Stimulated activated CD8-positive, alpha-beta memory T cell treated with anti-CD3 and anti-CD28 coated beads, Interleukin-15, amount 100 ng/mL, for 48 hours (primary cell): Measurements from ENCODE around the gene SMIM45.
"Not testable (repeated sequence)": the region's sequence is repeated elsewhere in the genome, so short reads cannot be mapped to it uniquely, and the experiment has no call there.

Experiments used
- DNase-seq, 2 donors: peaks; one replicate each; pipeline ENCODE4 v3.0.0-alpha.2; 2020; ENCODE audit warnings: low read depth in 2 of 2

SMIM45 gene

GRCh38 chr22:41934284-41935014, 17.5 kb upstream of the SMIM45 start:
- no peak for DNase-seq

DNA sequence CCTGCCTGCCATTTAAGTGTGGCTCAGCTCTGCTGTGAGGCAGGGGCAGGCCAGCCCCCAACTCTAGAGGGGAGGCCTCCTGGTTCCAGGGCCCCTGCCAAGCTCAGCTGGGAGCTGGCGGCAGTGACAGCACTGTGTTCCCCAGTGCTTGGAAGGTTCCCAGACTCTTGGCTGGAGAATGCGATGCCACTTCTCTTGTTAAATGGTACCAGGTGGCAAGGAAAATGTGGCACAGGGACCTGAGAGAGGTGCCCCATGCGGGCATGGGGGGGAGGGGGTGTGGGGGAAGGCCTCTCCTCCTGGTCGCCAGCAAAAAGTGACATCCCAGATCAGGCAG, 17.0 kb upstream of the SMIM45 start:
- no peak for DNase-seq

DNA sequence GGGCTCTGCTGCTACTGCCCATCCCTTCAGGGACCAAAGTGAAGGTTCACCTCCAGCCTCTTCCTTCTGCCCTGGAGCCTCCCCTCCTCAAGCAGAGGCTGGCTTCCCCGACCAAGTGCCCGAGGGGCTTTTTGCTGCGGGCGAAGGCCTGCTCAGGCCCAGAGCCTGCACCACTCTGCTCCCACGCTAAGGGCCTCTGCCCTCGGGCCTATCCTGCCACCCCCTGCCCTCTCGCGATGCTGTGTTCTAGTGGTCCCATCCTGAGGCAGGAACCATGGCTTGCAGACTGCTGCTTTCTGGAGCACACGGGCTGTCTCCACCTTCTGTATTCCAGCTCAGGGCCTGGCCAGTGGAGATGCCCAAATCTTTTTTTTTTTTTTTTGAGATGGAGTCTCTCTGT, 16.4 kb upstream of the SMIM45 start:
- no peak for DNase-seq

DNA sequence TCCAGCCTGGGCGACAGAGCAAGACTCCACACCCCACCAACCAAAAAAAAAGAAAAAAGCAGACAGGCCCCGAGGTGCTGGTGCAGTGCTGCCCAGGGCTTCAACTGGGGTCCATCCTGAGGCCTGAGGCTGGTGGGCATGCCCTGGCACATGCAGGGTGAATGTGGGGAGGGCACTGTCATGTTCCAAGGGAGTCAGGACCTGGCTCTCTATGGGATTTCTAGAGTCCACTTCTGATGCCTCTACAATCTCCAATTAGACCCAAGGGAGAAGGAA, 15.1 kb upstream of the SMIM45 start:
- no peak for DNase-seq

GRCh38 chr22:41939981-41940831, 11.7 kb upstream of the SMIM45 start:
- DNase-seq: peak; percentile 90

GRCh38 chr22:41940832-41941765, 10.9 kb upstream of the SMIM45 start:
- DNase-seq: peak; percentile 68 to 69

GRCh38 chr22:41943661-41944209, 8.2 kb upstream of the SMIM45 start:
- no peak for DNase-seq

DNA sequence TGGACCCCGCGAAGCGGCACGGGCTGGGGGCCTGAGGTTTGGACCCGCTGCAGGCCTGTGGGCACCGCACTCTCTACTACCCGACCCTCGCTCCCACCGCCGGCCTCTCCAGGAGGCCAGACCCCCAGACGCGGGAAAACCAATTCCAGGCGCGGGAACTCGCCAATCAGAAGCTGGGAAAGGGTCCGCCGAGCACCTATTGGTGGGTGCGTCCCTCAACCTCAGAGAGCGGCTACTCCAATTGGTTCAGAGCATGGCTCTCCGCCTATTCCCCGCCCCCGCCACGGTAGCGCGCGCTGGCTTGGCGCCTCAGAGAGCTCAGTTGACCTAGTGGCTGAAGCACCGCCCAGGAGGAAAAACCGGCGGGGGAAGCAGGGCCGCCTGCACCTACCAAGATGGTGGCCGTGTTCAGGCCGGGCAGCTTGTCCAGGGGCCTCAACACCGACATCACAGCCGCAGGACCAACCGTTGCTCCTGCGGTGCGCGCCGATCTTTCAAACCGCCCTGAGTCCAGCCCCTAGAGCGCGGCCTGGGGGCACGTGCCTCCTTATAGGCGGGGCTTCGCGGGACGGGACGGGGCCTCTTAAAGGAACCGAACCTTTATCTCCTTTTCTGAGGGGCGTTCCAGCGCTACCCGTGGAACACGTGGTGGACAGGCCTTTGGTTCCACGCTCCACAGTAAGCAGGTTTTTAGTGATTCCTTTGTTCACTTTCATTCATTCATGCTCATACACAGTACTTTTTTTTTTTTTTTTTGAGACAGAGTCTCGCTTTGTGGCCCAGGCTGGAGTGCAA, 5.1 kb upstream of the SMIM45 start, which contains the start of gene CENPM:
Gene CENPM, minus strand, starts transcription at position 524 of the 795 bp plus-strand sequence. Its CDS starts 76 bp downstream, at position 448.
- peak; percentile 92 to 93 for DNase-seq

DNA sequence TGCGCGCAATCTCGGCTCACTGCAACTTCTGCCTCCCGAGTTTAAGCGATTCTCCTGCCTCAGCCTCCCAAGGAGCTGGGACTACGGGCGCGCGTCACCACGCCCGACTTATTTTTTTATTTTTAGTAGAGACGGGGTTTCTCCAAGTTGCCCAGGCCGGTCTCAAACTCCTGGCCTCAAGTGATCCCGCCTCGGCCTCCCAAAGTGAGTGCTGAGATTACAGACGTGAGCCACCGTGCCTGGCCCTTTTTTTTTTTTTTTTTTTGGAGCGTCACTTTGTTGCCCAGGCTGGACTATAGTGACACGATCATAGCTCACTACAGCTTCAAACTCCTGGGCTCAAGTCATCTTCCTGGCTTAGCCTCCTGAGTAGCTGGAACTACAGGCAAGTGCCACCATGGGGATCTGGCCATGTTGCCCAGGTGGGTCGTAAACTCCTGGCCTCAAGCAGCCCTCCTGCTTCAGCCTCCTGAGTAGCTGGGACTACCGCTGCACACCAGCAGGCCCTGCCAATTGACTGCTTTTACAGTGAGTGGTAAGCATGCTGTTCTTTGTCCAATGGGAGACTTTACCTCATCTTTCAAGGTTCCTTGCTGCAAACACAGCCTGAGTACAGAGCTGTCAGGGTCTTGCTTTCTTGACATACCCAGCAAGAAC, 4.4 kb upstream of the SMIM45 start:
- no peak for DNase-seq

GRCh38 chr22:41948142-41948541, 3.8 kb upstream of the SMIM45 start:
- no peak for DNase-seq

DNA sequence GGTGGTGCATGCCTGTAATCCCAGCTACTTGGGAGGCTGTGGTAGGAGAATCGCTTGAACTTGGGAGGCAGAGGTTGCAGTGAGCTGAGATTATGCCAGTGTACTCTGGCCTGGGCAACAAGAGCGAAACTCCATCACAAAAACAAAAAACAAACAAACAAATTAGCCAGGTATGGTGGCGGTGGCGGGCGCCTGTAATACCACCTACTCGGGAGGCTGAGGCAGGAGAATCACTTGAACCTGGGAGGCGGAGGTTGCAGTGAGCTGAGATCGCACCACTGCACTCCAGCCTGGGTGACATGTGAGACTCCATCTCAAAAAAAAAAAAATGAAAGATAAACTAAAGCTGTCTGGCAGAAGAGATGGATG, 3.0 kb upstream of the SMIM45 start:
- not testable (repeated sequence) for DNase-seq

DNA sequence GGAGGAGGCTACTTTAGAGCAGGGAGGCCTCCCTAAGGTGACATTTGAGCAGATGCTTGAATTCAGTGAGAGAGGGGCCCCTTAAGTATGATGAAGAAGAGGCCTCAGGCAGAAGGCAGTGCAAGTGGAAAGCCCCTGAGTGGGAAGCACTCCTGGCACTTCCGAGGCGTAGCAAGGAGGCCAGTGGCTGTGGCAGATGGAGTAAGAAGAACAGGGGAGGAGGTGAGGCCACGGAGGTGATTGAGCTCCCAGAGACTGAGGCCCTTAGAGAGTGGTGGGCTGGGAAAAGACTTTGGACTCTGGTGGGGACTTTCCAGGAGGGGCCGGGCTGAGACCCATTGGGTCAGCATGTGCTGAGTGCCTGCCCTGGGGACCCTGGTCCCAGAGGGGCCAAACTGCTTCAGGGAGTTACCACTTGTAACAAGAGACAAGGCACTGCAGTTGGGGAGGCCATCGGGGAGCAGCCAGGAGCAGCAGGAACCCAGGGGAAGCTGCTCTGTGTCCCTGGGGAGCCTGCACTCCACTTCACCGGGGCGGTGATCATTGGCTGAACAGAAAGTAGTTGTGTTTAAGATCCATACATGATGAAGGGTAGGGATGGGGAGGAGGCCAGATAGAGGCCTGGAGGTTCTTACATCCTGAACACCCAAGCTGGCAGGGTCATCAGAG, 2.5 kb upstream of the SMIM45 start:
- DNase-seq: no peak

- DNase-seq: no peak
Measured at GRCh38 chr22:41952713-41953112, 763 bp downstream of the SMIM45 start.

DNA sequence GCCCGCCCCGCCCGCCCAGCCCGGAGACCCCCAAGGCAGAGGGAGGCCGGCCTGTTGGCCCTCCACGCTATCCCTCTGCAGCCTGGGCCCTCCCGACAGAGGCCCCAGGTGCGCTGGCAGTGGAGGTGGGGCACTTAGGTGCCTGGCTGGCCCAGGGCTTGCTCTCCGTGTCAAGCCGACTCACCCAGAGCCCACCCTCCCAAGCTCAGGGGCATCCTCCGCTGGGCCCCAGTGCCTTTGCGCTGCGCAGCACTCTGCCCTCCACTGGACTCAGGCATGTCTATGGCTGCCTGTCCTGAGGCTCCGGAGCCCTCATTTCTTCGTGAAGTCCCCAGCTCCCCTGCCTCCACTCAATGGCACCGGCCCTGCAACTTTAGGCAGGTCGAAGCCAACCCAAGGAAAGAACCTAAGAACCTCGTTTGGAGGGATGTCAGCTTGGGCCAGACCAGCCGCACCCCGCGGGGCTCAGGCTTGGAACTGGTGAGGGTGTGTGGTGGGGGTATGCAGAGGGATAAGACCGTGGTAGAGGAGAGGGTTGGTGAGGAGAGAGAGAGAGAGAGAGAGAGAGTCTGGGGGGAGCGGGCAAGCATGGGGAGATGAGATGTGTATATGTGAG, 6.1 kb downstream of the SMIM45 start:
- no peak for DNase-seq

DNA sequence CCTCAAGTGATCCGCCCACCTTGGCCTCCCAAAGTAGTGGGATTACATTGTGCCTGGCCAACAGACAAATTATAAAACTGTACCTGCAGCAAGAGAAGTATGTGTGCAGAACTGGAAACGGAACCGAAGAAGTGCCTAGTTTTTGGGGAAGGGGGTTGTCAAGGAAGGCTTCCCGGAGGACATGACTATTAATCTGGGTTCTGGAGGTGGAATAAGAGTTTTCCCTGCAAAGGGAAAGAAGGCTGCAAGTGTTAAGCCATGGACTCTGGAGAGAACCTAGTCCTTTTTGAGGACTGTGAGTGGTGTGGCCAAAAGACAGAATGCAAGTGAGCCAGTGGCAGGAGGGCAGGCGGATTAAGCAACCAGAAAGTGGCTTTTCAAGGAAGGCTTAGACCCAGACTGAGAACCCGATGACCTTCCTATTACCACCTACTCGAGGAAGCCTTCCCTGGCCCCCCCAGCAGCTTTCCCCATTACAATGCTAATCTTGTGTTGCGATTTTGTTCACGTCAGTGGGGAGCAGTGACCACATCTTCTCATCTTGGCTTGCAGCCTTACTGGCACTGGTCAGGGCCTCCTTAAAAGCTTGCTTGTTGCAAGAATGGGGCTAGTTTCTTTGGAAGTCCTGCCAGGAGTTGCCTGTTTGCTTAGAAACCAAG, 11.6 kb downstream of the SMIM45 start:
- DNase-seq: no peak

GRCh38 chr22:41964112-41964491, 12.2 kb downstream of the SMIM45 start:
- DNase-seq: no peak

GRCh38 chr22:41966225-41966606, 14.3 kb downstream of the SMIM45 start:
- no peak for DNase-seq

DNA sequence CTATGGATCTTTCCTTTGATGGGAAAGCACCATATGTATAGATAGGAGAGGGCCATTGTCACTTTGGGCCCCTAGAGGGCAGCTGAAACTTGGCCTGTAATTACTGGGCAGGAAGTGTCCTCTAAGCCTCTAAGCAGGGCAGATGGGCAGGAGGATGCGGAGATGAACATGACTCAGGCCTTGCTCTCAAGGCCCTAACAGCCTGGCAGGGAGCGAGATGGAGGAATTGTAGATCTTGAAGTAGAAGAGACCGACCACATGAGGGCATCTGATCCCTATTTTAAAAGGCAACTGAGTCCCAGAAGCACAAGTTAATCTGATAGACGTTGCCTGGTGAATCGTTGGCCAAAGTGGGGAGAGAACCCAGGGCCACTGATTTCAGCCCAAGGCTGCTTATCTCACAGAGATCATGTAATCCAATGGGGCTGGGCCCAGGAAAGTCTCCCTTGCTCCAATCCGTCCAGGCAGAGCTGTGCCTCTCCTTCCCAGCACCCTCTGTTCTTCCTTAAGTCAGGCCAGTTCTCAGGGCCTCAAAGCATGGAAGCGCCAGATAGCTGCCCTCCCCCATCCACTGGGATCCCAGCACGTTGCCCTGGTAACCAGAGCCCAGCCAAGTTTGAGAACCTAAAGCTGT, 14.8 kb downstream of the SMIM45 start:
- DNase-seq: no peak

DNA sequence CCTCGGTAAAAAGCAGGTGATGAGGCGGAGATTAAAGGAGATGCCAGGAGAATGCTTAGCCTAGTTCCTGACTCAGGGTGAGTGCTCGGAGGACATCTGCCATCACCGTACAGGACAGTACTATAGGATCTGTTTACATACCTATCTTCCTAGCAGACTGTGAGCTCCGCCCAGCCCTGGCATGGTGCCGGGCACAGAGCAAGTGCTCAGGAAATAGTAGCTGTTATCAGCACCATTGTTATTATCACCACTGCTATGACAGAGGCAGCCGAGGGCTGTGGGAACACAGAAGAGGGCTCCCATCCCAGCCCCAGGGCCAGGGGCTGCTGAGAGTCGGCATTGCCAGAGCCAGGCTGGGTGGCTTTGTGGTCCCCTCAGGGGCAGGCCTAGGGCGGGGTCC, 16.7 kb downstream of the SMIM45 start:
- no peak for DNase-seq
